ENCODE results near the gene FAM221A.

- TF ChIP-seq SNAI2 (CRISPR knock-in tag; IDR thresholded peaks at IDR 0.05): no peak
- TF ChIP-seq ZFP3 (CRISPR knock-in tag; IDR thresholded peaks at IDR 0.05): no peak
Observed at GRCh38 chr7:23685731-23686130, 5.7 kb downstream of the FAM221A start.

Measured in SK-N-SH treated with all-trans-retinoic acid at 6 μM for 48 hours (cell line).